HepG2 (cell line): ENCODE data around the gene TTLL10. TPM values are rescaled to one million over a fixed set of nuclear protein-coding genes. Genes with fewer than 3 reads are reported as not detected.
A peak's percentile ranks its signal among the peaks of the same experiment; 100 is the strongest.

Source experiments
- ATAC-seq: fragments of 200-7000 bp; cut with Tn5 transposase; 3 replicates; pipeline ENCODE4 v1.9.1; 2020; ENCODE audit warnings: mild to moderate bottlenecking, moderate library complexity
- BruUV-seq: library from RNA; stranded (reverse); fragments of 400-500 nt; replicated peaks from 2 replicates; lab custom pipeline; 2021; lab: Mats Ljungman, UMichigan
- CTCF ChIA-PET: fragments of 300-600 bp; formaldehyde crosslinking; extraction: SDS; loops from one replicate; lab custom pipeline; 2021; ENCODE audit warnings: low total read pairs, inconsistent platforms, low intra/inter-chr PET ratio; lab: Yijun Ruan, JAX
- POLR2A ChIA-PET: fragments of 350-600 bp; sonication (Branson Sonifier 250); formaldehyde crosslinking; loops from one replicate; lab custom pipeline; 2020; ENCODE audit warnings: antibody characterized with exemption, inconsistent platforms; lab: Yijun Ruan, JAX
- DNase-seq: peaks from one replicate; pipeline ENCODE4 v3.0.0-alpha.2; 2015; ENCODE audit warnings: low spot score
- FAIRE-seq: peaks from 3 replicates; lab custom pipeline; 2011; peaks lifted over from hg19 to GRCh38; lab: Jason Lieb, UNC
- H2AFZ ChIP-seq: one replicate; pipeline ENCODE4 v1.6.1; 2011; ENCODE audit warnings: low read length, inconsistent platforms
- H3K27ac ChIP-seq: fragments of 300-600 bp; 3 replicates; pipeline ENCODE4 v1.8.0; 2011; ENCODE audit warnings: mixed run types, mild to moderate bottlenecking, mixed read lengths, low read length, inconsistent platforms; ENCODE audit not compliant: insufficient read depth; ENCODE audit errors: extremely low read length
- H3K27me3 ChIP-seq, 2 experiments: fragments of 200-600 bp in 1 of 2; 2 replicates in 1 of 2; 3 replicates in 1 of 2; pipeline versions ENCODE4 v1.6.0 to v1.8.0; 2011; ENCODE audit warnings: low read length in 2 of 2, mild to moderate bottlenecking in 2 of 2, moderate library complexity in 2 of 2, inconsistent platforms in 1 of 2; ENCODE audit not compliant: insufficient read depth in 2 of 2, control insufficient read depth in 1 of 2
- H3K36me3 ChIP-seq, 2 experiments: fragments of 200-600 bp in 1 of 2; replicated peaks in 1 of 2; 2 replicates in 1 of 2; 3 replicates in 1 of 2; pipeline versions ENCODE4 v1.5.1 to v1.8.0; 2011; ENCODE audit warnings: low read length in 2 of 2, inconsistent platforms in 1 of 2; ENCODE audit not compliant: insufficient read depth in 2 of 2, control insufficient read depth in 1 of 2
- H3K4me1 ChIP-seq: 2 replicates; pipeline ENCODE4 v1.5.1; 2012; ENCODE audit warnings: low read length, inconsistent platforms; ENCODE audit not compliant: insufficient read depth
- H3K4me2 ChIP-seq: 2 replicates; pipeline ENCODE4 v1.6.0; 2011; ENCODE audit warnings: low read depth, low read length, inconsistent platforms
- H3K4me3 ChIP-seq, 3 experiments: fragments of 200-600 bp in 1 of 3; sonication (generic), shearing (Covaris generic) in 1 of 3; replicated peaks in 1 of 3; 2 replicates each; pipeline ENCODE4 v1.5.1; 2011 to 2016; ENCODE audit warnings: low read length in 3 of 3, inconsistent platforms in 2 of 3, low read depth in 2 of 3, mild to moderate bottlenecking in 2 of 3, control low read depth in 1 of 3, mixed read lengths in 1 of 3; ENCODE audit not compliant: insufficient read depth in 1 of 3
- H3K79me2 ChIP-seq: one replicate; pipeline ENCODE4 v1.6.1; 2011; ENCODE audit warnings: low read length, inconsistent platforms; ENCODE audit not compliant: insufficient read depth
- H3K9ac ChIP-seq: 2 replicates; pipeline ENCODE4 v1.6.0; 2011; ENCODE audit warnings: mild to moderate bottlenecking, low read depth, low read length, inconsistent platforms; ENCODE audit not compliant: insufficient read depth
- H3K9me3 ChIP-seq: 2 replicates; pipeline ENCODE4 v1.5.1; 2012; ENCODE audit warnings: mild to moderate bottlenecking, low read length
- H4K20me1 ChIP-seq: 2 replicates; pipeline ENCODE4 v1.6.0; 2011; ENCODE audit warnings: inconsistent platforms, mild to moderate bottlenecking, low read length, moderate library complexity; ENCODE audit not compliant: insufficient read depth
- AGO2 ChIP-seq: fragments of 200-400 bp; formaldehyde crosslinking; optimal IDR thresholded peaks from 2 replicates; pipeline ENCODE3; 2017; ENCODE audit warnings: mild to moderate bottlenecking, low read depth, low read length, moderate library complexity
- AKAP8 ChIP-seq: sonication (generic); formaldehyde crosslinking; IDR thresholded peaks from 2 replicates; pipeline ENCODE4 v1.5.1; 2020; ENCODE audit warnings: mild to moderate bottlenecking, missing genetic modification reagents
- ARHGAP35 ChIP-seq: sonication (generic); formaldehyde crosslinking; IDR thresholded peaks from 2 replicates; pipeline ENCODE4 v1.9.0; 2022; ENCODE audit warnings: mild to moderate bottlenecking, inconsistent platforms, moderate library complexity, missing genetic modification reagents, borderline replicate concordance
- CENPT ChIP-seq: sonication (generic); formaldehyde crosslinking; IDR thresholded peaks from 2 replicates; pipeline ENCODE4 v1.8.0; 2022; ENCODE audit warnings: low read depth, mild to moderate bottlenecking, moderate library complexity, missing genetic modification reagents
- EZH2 ChIP-seq: conservative IDR thresholded peaks from 2 replicates; pipeline ENCODE4 v1.6.1; 2012; ENCODE audit warnings: mild to moderate bottlenecking, low read depth, low read length, moderate library complexity
- HDAC2 ChIP-seq: sonication (generic); formaldehyde crosslinking; IDR thresholded peaks from 2 replicates; pipeline ENCODE4 v1.4.0; 2020; ENCODE audit warnings: missing genetic modification reagents
- NCOR1 ChIP-seq: fragments of 200-600 bp; sonication (generic); IDR thresholded peaks from 2 replicates; pipeline ENCODE4 v1.7.0; 2017; ENCODE audit warnings: antibody characterized with exemption, low read length, borderline replicate concordance
- RAD21 ChIP-seq: fragments of 450-650 bp; formaldehyde crosslinking; IDR thresholded peaks from 2 replicates; pipeline ENCODE4 v1.5.0; 2020; ENCODE audit warnings: mild to moderate bottlenecking
- SOX6 ChIP-seq, 2 experiments: fragments of 450-650 bp in 1 of 2; sonication (generic) in 1 of 2; formaldehyde crosslinking in 1 of 2; IDR thresholded peaks; 2 replicates each; pipeline versions ENCODE4 v1.4.0 to v1.6.1; 2017 to 2020; ENCODE audit warnings: antibody characterized with exemption in 1 of 2, mild to moderate bottlenecking in 1 of 2, missing genetic modification reagents in 1 of 2
- SP4 ChIP-seq: sonication (generic); formaldehyde crosslinking; IDR thresholded peaks from 2 replicates; pipeline ENCODE4 v1.8.1; 2023; ENCODE audit warnings: mild to moderate bottlenecking, missing genetic modification reagents
- ZFP36 ChIP-seq: fragments of 150-350 bp; IDR thresholded peaks from 2 replicates; pipeline ENCODE4 v1.6.1; 2018; ENCODE audit warnings: borderline replicate concordance, low read length, low read depth; ENCODE audit not compliant: partially characterized antibody
- ZFP36L1 ChIP-seq: sonication (generic); formaldehyde crosslinking; IDR thresholded peaks from 2 replicates; pipeline ENCODE4 v1.8.0; 2022; ENCODE audit warnings: mild to moderate bottlenecking, missing genetic modification reagents, moderate library complexity
- ZNF274 ChIP-seq: sonication (generic); formaldehyde crosslinking; IDR thresholded peaks from 2 replicates; pipeline ENCODE4 v1.5.1; 2020; ENCODE audit warnings: mild to moderate bottlenecking, missing genetic modification reagents
- ZNF33B ChIP-seq: sonication (generic); formaldehyde crosslinking; IDR thresholded peaks from 2 replicates; pipeline ENCODE4 v1.5.1; 2020; ENCODE audit warnings: mild to moderate bottlenecking, missing genetic modification reagents
- ZNF350 ChIP-seq: sonication (generic); formaldehyde crosslinking; IDR thresholded peaks from 2 replicates; pipeline ENCODE4 v1.4.0; 2020; ENCODE audit warnings: mild to moderate bottlenecking, low read depth, missing genetic modification reagents, borderline replicate concordance
- ZSCAN25 ChIP-seq: sonication (generic); formaldehyde crosslinking; IDR thresholded peaks from 2 replicates; pipeline ENCODE4 v1.8.0; 2022; ENCODE audit warnings: mild to moderate bottlenecking, missing genetic modification reagents
- WGBS: methylation state at CpG from one replicate; pipeline ENCODE4 v1.1.6; 2017; ENCODE audit warnings: low lambda C conversion rate; 5-methylcytosine and 5-hydroxymethylcytosine counted together
- in situ Hi-C: cut with HindIII; loops from 2 replicates; pipeline ENCODE4 v1.10.0; 2017; ENCODE audit warnings: low pct_unique_long_range_greater_than_20kb; ENCODE audit not compliant: extremely low pct_ligation_motif_present
- intact Hi-C: fragments of 100-400 bp; cut with micrococcal nuclease; formaldehyde crosslinking; loops from one replicate; pipeline ENCODE4 v1.10.0; 2022; ENCODE audit not compliant: unreplicated experiment
- polyA plus RNA-seq, 8 experiments: library from polyadenylated mRNA; depleted of rRNA in 3 of 8; stranded (reverse) in 7 of 8; unstranded in 1 of 8; fragments of >200 nt; fragmentation: Illumina TruSeq in 4 of 8; extraction: Trizol in 4 of 8; gene quantifications; 2 replicates each; pipeline versions ENCODE4 v1.2.1 to v1.2.3, GENCODE V29; 2011 to 2016; ENCODE audit warnings: low read depth in 4 of 8, missing spikeins in 1 of 8, mixed read lengths in 1 of 8; ENCODE audit not compliant: insufficient read depth in 1 of 8
- total RNA-seq, 5 experiments: library from RNA; depleted of rRNA; stranded (reverse); fragments of >200 nt; fragmentation: Illumina TruSeq; extraction: Trizol; gene quantifications; 2 replicates each; pipeline ENCODE4 v1.2.3, GENCODE V29; 2016; ENCODE audit warnings: low read depth in 1 of 5
- TF ChIP-seq, protein P1 (sequence below): sonication (generic); formaldehyde crosslinking; IDR thresholded peaks from 2 replicates; pipeline ENCODE4 v1.4.0; 2020; ENCODE audit warnings: low read depth, mild to moderate bottlenecking, missing genetic modification reagents
- TF ChIP-seq, protein P2 (sequence below): sonication (generic); formaldehyde crosslinking; conservative IDR thresholded peaks from 2 replicates; pipeline ENCODE4 v1.4.0; 2020; ENCODE audit warnings: missing genetic modification reagents
- TF ChIP-seq, protein P3 (sequence below): sonication (generic); formaldehyde crosslinking; IDR thresholded peaks from 2 replicates; pipeline ENCODE4 v1.5.0; 2020; ENCODE audit warnings: mild to moderate bottlenecking, missing genetic modification reagents, moderate library complexity

Gene TTLL10
- total and polyA plus RNA-seq, 2 of the 13 experiments (the other 11 are each of a cell fraction or from before 2014, with no cell fraction given) = not detected

DNA sequence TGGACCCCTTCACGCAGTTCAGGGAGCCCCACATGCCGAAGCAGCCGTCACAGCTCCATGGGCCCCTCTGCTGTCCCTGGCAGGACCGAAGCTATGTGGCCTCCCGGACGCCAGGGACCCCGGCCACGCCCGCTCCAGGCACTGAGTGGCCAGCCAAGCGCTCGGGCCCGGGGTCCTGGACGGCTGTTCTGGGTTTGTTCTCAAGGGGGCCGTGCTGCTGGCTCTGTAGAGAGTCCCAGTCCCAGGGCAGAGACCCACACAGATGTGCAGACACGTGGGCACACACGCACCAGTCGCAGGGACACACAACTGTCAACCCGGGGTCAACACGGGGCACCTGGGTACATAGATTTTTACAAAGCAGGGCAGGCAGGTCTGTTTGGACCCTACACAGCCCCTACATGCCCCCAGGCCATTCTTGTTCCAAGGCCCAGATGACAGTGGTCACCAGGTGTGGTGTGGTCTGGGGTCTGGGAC lies 65.1 kb downstream of the TTLL10 start (continued):
- no peak for TF ChIP-seq ZFP36
- TF ChIP-seq RAD21 (CRISPR knock-in tag) = no peak
- 0 out of 2 replicates have a peak, but pooled peaks have one; percentile 11 for TF ChIP-seq ARHGAP35 (CRISPR knock-in tag)
- TF ChIP-seq HDAC2 (CRISPR knock-in tag) = no peak
- TF ChIP-seq ZNF350 (CRISPR knock-in tag) = no peak
- no peak for TF ChIP-seq NCOR1
- TF ChIP-seq CENPT (CRISPR knock-in tag) = no peak
- TF ChIP-seq ZNF274 (CRISPR knock-in tag) = peak; percentile 22; the same call in 1 of the 2 replicates
- TF ChIP-seq, protein P1, sequence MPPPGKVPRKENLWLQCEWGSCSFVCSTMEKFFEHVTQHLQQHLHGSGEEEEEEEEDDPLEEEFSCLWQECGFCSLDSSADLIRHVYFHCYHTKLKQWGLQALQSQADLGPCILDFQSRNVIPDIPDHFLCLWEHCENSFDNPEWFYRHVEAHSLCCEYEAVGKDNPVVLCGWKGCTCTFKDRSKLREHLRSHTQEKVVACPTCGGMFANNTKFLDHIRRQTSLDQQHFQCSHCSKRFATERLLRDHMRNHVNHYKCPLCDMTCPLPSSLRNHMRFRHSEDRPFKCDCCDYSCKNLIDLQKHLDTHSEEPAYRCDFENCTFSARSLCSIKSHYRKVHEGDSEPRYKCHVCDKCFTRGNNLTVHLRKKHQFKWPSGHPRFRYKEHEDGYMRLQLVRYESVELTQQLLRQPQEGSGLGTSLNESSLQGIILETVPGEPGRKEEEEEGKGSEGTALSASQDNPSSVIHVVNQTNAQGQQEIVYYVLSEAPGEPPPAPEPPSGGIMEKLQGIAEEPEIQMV (CRISPR knock-in tag) = no peak
- no peak for TF ChIP-seq AKAP8 (CRISPR knock-in tag)
- no peak for TF ChIP-seq ZFP36L1

DNA sequence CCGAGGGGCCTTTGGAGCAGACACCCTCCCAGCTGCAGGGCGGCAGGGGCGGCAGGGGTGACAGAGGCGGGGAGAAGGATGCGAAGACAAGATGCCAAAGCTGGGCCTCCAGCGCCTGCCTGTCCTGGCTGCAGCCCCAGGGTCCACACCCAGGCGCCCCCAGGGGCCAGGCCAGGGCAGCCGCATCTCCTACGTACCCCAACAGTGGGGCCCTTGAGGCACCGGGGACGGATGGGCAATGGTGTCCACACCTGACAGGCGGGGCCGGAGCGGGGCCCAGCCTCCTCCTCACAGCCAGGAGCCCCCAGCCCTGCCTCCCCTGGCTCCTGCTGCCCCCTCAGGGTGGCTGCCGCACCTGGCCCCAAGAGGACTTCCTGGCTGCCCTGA lies 65.5 kb downstream of the TTLL10 start:
- Histone ChIP-seq H3K9ac (peak overlapping the region; percentile 55; the same call in 1 of the 2 replicates), H3K4me2 (peak overlapping the region; percentile 87), H3K27ac (peak overlapping the region; percentile 53), H2AFZ (no peak overlapping the region), H3K79me2 (no peaks in the 10 kb centered on the region), H3K9me3 (no peaks in the 10 kb centered on the region), H3K4me1 (peaks cover 73% of the 10 kb centered on the region), H3K4me3 (peak overlapping the region; percentile 39 to 80 (median 55); a peak in 5 of 6 replicates), H4K20me1 (no peaks in the 10 kb centered on the region), H3K36me3 (no peaks in the 10 kb centered on the region), H3K27me3 (no peaks in the 10 kb centered on the region; a peak in 1 of 5 replicates)
- WGBS = 0% methylated on average over 1 of the region's 15 CpGs
- peak; percentile 2 for ATAC-seq
- in situ Hi-C loops = no loop called here
- intact Hi-C loops = loop anchor here (10.0 kb wide), 2 partner anchors 64 to 234 kb away; partner anchors contain the start of genes HES4 and TTLL10
- no TSS peak for BruUV-seq
- DNase-seq = no peak
- ChIA-PET CTCF (no interaction called here), POLR2A (interaction anchor here (0.8 to 3.3 kb wide), 9 partner anchors 8 to 220 kb away, joined by 3 to 26 read pairs (median 4); partner anchors contain the start of gene UBE2J2)
- FAIRE-seq = no peak
- TF ChIP-seq, protein P2, sequence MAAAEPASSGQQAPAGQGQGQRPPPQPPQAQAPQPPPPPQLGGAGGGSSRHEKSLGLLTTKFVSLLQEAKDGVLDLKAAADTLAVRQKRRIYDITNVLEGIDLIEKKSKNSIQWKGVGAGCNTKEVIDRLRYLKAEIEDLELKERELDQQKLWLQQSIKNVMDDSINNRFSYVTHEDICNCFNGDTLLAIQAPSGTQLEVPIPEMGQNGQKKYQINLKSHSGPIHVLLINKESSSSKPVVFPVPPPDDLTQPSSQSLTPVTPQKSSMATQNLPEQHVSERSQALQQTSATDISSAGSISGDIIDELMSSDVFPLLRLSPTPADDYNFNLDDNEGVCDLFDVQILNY (CRISPR knock-in tag) = no peak
- TF ChIP-seq SOX6 (IDR thresholded peaks at IDR 0.05) = no peak
- no peak for TF ChIP-seq SOX6 (CRISPR knock-in tag; IDR thresholded peaks at IDR 0.05)
- TF ChIP-seq ZNF33B (CRISPR knock-in tag) = 0 out of 2 replicates have a peak, but pooled peaks have one; percentile 28
- TF ChIP-seq SP4 (CRISPR knock-in tag) = 0 out of 2 replicates have a peak, but pooled peaks have one; percentile 50
- TF ChIP-seq AGO2 = peak; percentile 16
- TF ChIP-seq, protein P3, sequence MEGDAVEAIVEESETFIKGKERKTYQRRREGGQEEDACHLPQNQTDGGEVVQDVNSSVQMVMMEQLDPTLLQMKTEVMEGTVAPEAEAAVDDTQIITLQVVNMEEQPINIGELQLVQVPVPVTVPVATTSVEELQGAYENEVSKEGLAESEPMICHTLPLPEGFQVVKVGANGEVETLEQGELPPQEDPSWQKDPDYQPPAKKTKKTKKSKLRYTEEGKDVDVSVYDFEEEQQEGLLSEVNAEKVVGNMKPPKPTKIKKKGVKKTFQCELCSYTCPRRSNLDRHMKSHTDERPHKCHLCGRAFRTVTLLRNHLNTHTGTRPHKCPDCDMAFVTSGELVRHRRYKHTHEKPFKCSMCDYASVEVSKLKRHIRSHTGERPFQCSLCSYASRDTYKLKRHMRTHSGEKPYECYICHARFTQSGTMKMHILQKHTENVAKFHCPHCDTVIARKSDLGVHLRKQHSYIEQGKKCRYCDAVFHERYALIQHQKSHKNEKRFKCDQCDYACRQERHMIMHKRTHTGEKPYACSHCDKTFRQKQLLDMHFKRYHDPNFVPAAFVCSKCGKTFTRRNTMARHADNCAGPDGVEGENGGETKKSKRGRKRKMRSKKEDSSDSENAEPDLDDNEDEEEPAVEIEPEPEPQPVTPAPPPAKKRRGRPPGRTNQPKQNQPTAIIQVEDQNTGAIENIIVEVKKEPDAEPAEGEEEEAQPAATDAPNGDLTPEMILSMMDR (CRISPR knock-in tag) = peak; percentile 22
- 0 out of 2 replicates have a peak, but pooled peaks have one; percentile 6 for TF ChIP-seq ZSCAN25 (CRISPR knock-in tag)
- no peak for TF ChIP-seq EZH2
